GM18520 (cell line): ENCODE data around the gene NFKBIE.

Source experiments
- ATAC-seq: cut with Tn5 transposase; IDR thresholded peaks from one replicate; pipeline ENCODE4 v1.9.1; 2021; ENCODE audit not compliant: unreplicated experiment

The NFKBIE gene

DNA sequence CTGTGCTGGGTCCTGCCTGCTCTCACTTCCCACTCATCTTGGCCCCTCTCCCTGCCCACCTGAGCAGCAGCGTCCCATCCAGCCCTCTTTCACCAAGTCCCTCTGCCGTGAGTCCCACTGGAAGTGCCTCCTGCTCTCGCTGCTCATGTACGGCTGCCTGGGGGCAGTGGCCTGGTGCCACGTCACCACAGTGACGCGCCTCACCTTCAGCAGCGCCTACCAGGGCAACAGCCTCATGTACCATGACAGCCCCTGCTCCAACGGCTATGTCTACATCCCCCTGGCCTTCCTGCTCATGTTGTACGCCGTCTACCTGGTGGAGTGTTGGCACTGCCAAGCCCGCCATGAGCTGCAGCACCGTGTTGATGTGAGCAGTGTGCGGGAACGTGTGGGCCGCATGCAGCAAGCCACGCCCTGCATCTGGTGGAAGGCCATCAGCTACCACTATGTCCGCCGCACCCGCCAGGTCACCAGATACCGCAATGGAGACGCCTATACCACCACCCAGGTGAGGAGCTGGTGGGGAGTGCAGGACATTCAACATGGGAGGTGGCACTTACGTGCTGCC, 7.7 kb upstream of the NFKBIE start:
- no peak for ATAC-seq

DNA sequence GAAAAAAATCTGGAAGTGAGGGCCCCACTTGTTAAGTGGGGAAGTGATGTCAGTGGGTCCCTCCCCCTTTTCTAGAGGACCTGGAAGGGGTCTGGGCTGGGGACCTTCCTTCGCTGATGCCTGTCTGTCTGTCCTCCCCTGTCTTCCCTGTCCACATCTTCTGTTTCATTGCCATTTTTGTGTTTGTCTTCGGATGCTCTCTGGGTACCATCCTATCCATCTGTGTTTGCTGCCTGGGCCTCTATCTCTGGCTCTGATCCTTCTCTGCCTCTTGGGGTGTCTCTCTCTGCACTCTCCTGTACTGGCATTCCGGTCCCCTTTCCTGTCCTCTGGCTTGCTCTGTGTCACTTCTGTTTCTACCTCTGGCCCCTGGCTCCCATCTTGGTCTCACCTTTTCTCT, 7.2 kb upstream of the NFKBIE start:
- ATAC-seq, result no peak

GRCh38 chr6:44271914-44272313, 6.6 kb upstream of the NFKBIE start:
- ATAC-seq, result no peak

- ATAC-seq, result no peak
Measured at GRCh38 chr6:44271406-44271723, 6.0 kb upstream of the NFKBIE start.

- ATAC-seq, result no peak
Measured at GRCh38 chr6:44270526-44271405, 5.4 kb upstream of the NFKBIE start.

GRCh38 chr6:44269921-44270525, 4.7 kb upstream of the NFKBIE start, which contains the start of gene TMEM151B:
TSS of gene TMEM151B (plus strand) at chr6:44270450. CDS start at chr6:44270743, 293 bp downstream.
- no peak for ATAC-seq

DNA sequence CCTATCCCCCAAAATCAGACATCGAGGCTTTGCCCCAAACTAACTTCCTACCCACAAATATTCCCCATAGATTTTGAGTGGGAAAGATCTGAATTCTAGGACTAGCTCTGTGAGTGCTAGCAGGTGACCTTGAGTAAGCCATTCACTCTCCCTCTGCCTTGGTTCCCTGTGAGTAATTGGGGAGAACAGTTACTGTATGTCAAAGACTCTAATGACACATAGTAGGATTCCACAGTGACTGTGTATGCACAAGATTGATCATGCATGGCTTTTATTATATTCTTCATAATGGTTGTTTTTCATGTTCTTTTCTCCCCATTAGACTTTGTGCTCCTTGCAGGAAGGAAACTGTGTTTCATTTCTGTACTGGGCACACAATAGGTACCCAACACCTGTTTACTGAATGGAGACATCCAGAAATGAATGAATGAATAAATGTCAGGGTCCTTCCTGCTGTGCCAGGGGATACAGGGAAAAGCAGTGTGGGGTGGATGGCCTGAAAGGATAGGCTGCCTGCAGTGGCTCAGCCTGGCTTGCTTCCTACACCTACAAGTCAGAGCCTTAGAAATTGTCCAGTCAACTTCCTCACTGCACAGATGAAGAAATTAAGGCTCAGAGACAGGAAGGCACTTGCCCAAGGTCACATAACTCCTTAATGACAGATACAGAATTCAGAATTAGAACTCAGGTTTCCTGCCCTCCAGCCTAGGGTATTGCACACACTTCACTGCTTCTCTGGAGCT, 4.0 kb upstream of the NFKBIE start:
- ATAC-seq, result no peak

GRCh38 chr6:44268095-44268628, 2.8 kb upstream of the NFKBIE start:
- ATAC-seq, result no peak

DNA sequence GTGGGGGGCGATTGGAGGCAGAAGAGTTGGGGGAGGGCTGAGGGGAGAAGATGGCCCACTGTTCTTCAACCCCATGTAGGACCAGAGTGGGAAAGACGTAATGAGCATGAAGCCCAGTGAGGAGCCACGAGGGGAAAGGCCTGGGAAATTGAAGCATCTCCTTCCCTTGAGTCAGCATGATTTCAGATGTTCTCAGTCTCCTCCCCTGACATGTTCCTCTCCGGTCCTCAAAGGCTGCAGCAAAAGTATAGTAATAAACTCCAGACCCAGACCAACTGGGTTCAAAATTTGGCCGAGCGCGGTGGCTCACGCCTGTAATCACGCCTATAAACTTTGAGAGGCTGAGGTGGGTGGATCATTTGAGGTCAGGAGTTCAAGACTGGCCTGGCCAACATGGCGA, 1.9 kb upstream of the NFKBIE start:
- no peak for ATAC-seq

DNA sequence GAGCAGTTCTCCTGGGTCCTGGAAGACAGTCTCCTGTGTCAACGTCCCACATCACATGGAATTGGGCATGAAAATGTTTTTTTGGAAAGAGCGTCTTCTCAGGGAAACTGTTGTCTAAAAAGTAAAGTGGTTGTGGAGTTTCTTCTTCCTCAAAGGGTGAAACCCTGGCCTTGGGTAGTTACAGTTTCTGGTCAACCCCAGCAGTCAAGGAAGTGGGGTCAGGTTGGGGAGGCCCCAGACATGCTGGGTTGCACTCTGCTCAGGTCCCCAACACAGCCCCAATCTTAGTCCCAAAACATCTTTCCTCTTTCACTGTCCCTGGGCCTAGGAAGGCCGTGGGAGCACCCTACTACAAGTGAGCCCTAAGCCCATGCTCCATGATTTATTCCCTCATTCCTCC, 996 bp upstream of the NFKBIE start:
- no peak for ATAC-seq

GRCh38 chr6:44265722-44266233, 427 bp upstream of the NFKBIE start:
- no peak for ATAC-seq

GRCh38 chr6:44264154-44265006, 971 bp downstream of the NFKBIE start:
- no peak for ATAC-seq

DNA sequence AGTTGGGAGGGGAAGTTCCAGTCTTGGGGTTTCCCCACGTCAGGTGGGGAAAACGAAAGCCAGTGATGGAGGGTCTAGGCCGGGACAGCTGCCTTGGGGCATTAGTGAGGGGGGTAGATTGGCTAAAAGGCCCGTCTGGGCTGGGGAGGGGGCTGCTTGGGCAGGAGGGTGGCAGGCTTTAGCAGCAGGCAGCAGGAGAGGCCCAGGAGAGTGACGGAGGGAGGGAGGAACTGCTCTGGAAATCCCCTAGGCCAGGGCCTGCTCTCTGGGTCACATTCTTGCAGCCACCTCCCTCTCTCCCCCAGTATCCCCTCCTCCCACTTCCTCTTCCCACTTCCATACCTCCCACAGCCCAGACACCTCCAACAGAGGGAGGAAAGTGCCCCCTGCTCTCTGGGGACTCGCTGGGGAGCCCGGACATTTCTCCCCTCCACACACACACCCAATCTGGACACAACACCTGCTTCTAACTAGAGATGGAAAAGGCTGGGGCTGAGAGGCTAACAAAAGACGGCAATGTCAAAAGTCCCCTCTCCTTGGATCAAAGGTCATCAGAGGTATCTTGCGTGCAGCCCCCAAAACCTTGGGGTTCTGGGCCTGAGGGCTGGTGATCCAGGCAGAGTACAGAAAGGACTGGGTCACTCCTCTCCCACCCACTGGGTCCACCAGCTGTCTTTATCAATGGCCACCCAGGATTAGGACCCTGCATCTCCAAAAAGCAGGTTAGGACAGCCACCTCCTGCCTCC, 1.8 kb downstream of the NFKBIE start:
- ATAC-seq, result no peak

- ATAC-seq, result no peak
Measured at GRCh38 chr6:44262467-44263353, 2.6 kb downstream of the NFKBIE start.

- no peak for ATAC-seq
Measured at GRCh38 chr6:44261581-44261980, 3.8 kb downstream of the NFKBIE start.

DNA sequence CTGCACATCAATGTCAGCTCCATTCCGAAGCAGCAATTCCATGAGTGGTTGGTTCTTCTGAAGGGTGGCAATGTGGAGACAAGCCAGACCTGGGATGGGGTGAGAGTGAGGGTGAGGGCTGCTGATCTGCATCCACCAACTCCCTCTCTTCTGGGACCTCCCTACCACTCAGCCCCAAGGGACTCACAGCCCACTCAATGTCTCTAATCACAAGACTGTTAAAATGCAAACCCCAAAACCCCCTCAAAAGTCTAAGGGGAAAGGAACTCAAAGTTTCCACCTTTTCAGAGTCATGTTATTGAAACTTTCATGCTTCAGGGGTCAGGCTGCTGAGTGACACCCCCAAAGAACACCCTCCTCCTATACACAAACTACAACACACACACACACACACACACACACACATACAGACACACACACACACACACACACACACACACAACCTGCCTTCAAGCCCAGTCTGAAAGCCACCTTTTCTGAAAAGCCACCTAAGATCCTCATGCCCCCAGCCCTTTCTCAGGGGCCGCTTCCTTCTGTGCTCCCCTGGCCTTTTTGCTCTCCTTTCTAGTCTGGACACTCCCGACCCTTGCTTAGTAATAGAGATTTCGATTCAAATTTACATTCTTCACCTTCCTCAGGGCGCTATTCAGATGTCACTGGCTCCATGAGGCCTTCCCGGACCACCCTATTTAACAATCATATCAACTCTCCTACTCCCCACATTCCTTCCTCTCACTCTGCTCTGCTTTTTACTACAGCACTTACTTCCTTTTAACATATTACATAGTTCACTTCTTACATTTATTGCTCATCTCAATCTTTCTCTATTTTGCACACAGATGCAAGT, 4.7 kb downstream of the NFKBIE start:
- no peak for ATAC-seq

GRCh38 chr6:44260011-44260410, 5.3 kb downstream of the NFKBIE start:
- no peak for ATAC-seq

GRCh38 chr6:44258921-44259320, 6.4 kb downstream of the NFKBIE start:
- ATAC-seq, result no peak
